OCI-LY1 (cell line): ENCODE measurements around the gene TPSAB1.

Experiments used
- H2AFZ ChIP-seq: fragments of 200-600 bp; sonication (generic), shearing (Covaris generic); 2 replicates; pipeline ENCODE4 v1.6.0; 2014; ENCODE audit warnings: antibody characterized with exemption, mild to moderate bottlenecking, low read length
- H3F3A ChIP-seq: fragments of 200-600 bp; sonication (generic), shearing (Covaris generic); 2 replicates; pipeline ENCODE4 v1.6.0; 2014; ENCODE audit warnings: mild to moderate bottlenecking, antibody characterized with exemption, low read length, moderate library complexity; ENCODE audit not compliant: insufficient read depth
- H3K27ac ChIP-seq: fragments of 200-600 bp; sonication (generic); 2 replicates; pipeline ENCODE4 v1.5.1; 2014; ENCODE audit warnings: low read length, mixed run types, mild to moderate bottlenecking, low read depth; ENCODE audit not compliant: poor library complexity, severe bottlenecking
- H3K27me3 ChIP-seq: fragments of 200-600 bp; sonication (generic); 2 replicates; pipeline ENCODE4 v1.6.0; 2014; ENCODE audit warnings: antibody characterized with exemption, mild to moderate bottlenecking, low read length, moderate library complexity; ENCODE audit not compliant: insufficient read depth
- H3K36me3 ChIP-seq: fragments of 200-600 bp; sonication (generic); 2 replicates; pipeline ENCODE4 v1.6.1; 2014; ENCODE audit warnings: mild to moderate bottlenecking, antibody characterized with exemption, low read length, moderate library complexity, mixed read lengths; ENCODE audit not compliant: insufficient read depth
- H3K4me1 ChIP-seq: fragments of 200-600 bp; sonication (generic); 2 replicates; pipeline ENCODE4 v1.5.1; 2014; ENCODE audit warnings: mild to moderate bottlenecking, low read length, moderate library complexity; ENCODE audit not compliant: insufficient read depth, severe bottlenecking
- H3K4me2 ChIP-seq: fragments of 200-600 bp; sonication (generic), shearing (Covaris generic); 2 replicates; pipeline ENCODE4 v1.6.1; 2014; ENCODE audit warnings: low read length
- H3K4me3 ChIP-seq: fragments of 200-600 bp; sonication (generic); 2 replicates; pipeline ENCODE4 v1.5.1; 2014; ENCODE audit warnings: low read length, low read depth, mild to moderate bottlenecking, mixed read lengths; ENCODE audit not compliant: poor library complexity, severe bottlenecking
- H3K79me2 ChIP-seq: fragments of 200-600 bp; shearing (Covaris generic); 2 replicates; pipeline ENCODE4 v1.6.1; 2016; ENCODE audit warnings: mixed run types, low read length, mixed read lengths; ENCODE audit not compliant: insufficient read depth
- H3K9ac ChIP-seq: fragments of 200-600 bp; sonication (generic), shearing (Covaris generic); 2 replicates; pipeline ENCODE4 v1.6.1; 2014; ENCODE audit warnings: mild to moderate bottlenecking, low read length, mixed read lengths
- H3K9me2 ChIP-seq: fragments of 200-600 bp; sonication (generic), shearing (Covaris generic); 2 replicates; pipeline ENCODE4 v1.6.1; 2014; ENCODE audit warnings: low read depth, mild to moderate bottlenecking, low read length, mixed read lengths
- H3K9me3 ChIP-seq: fragments of 200-600 bp; shearing (Covaris generic); 2 replicates; pipeline ENCODE4 v1.6.1; 2014; ENCODE audit warnings: low read length, mixed read lengths
- H4K20me1 ChIP-seq: fragments of 200-600 bp; sonication (generic), shearing (Covaris generic); 2 replicates; pipeline ENCODE4 v1.6.0; 2016; ENCODE audit warnings: mild to moderate bottlenecking, low read length; ENCODE audit not compliant: insufficient read depth
- EZH2 ChIP-seq: fragments of 200-600 bp; sonication (generic), shearing (Covaris generic); IDR thresholded peaks from 2 replicates; pipeline ENCODE4 v1.8.0; 2017; ENCODE audit warnings: borderline replicate concordance, mixed run types, mild to moderate bottlenecking, antibody characterized with exemption, low read length, moderate library complexity, mixed read lengths
- TF ChIP-seq, protein P1 (sequence below): fragments of 200-600 bp; sonication (generic), shearing (Covaris generic); IDR thresholded peaks from 2 replicates; pipeline ENCODE4 v1.5.1; 2017; ENCODE audit warnings: mild to moderate bottlenecking, antibody characterized with exemption, low read length, moderate library complexity, mixed read lengths

The TPSAB1 gene

DNA sequence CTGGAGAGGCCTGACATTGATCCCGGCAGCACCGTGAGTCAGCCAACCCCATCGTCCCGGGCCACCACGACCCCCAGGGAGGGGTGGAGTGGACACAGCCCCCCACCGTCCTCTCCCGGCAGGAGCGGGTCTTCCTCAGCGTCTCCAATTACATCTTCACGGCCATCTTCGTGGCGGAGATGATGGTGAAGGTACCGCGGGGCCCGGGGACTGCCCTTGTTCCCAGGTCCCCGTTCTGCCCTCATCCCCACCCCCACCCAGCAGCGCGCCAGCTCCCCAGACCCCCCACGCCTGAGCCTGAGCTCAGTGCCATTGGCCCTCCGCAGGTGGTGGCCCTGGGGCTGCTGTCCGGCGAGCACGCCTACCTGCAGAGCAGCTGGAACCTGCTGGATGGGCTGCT lies 30.0 kb upstream of the TPSAB1 start:
- no peaks in the 10 kb centered on the region for H3F3A ChIP-seq
- no peak for TF ChIP-seq EZH2
- TF ChIP-seq, protein P1, sequence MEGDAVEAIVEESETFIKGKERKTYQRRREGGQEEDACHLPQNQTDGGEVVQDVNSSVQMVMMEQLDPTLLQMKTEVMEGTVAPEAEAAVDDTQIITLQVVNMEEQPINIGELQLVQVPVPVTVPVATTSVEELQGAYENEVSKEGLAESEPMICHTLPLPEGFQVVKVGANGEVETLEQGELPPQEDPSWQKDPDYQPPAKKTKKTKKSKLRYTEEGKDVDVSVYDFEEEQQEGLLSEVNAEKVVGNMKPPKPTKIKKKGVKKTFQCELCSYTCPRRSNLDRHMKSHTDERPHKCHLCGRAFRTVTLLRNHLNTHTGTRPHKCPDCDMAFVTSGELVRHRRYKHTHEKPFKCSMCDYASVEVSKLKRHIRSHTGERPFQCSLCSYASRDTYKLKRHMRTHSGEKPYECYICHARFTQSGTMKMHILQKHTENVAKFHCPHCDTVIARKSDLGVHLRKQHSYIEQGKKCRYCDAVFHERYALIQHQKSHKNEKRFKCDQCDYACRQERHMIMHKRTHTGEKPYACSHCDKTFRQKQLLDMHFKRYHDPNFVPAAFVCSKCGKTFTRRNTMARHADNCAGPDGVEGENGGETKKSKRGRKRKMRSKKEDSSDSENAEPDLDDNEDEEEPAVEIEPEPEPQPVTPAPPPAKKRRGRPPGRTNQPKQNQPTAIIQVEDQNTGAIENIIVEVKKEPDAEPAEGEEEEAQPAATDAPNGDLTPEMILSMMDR: no peak
- peaks cover 4% of the 10 kb centered on the region; the same call in 1 of the 2 replicates for H3K27me3 ChIP-seq
- H3K9me2 ChIP-seq: no peaks in the 10 kb centered on the region
- H3K4me3 ChIP-seq: no peak overlapping the region
- no peaks in the 10 kb centered on the region for H3K79me2 ChIP-seq
- H2AFZ ChIP-seq: no peak overlapping the region
- H3K36me3 ChIP-seq: no peaks in the 10 kb centered on the region
- no peaks in the 10 kb centered on the region for H4K20me1 ChIP-seq
- no peaks in the 10 kb centered on the region for H3K9me3 ChIP-seq
- H3K9ac ChIP-seq: no peak overlapping the region
- H3K4me1 ChIP-seq: no peaks in the 10 kb centered on the region
- no peak overlapping the region for H3K4me2 ChIP-seq
- no peak overlapping the region for H3K27ac ChIP-seq

DNA sequence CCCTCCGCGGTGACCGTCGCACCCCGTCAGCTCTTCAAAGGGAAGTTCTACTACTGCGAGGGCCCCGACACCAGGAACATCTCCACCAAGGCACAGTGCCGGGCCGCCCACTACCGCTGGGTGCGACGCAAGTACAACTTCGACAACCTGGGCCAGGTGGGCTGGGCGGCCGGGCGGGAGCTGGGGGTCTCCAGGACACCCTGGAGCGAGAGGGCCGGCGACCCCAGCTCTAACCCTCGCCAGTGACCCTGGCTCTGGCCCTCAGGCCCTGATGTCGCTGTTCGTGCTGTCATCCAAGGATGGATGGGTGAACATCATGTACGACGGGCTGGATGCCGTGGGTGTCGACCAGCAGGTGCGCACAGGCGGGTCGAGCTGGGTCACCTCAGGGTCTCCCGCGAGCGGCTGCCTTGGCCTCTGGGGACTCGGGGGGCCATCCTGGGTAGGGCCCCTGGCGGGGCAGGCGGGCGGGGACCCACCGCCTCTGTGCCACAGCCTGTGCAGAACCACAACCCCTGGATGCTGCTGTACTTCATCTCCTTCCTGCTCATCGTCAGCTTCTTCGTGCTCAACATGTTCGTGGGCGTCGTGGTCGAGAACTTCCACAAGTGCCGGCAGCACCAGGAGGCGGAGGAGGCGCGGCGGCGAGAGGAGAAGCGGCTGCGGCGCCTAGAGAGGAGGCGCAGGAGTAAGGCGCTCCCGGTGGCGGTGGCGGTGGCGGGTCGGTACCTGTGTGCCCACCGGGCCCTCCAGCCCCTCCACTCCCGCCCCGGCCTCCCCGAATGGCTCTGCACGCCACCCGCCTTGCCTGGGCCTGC lies 28.8 kb upstream of the TPSAB1 start:
- Histone ChIP-seq H2AFZ (no peak overlapping the region), H3K36me3 (no peaks in the 10 kb centered on the region), H3K9me3 (no peaks in the 10 kb centered on the region), H3K27ac (no peak overlapping the region), H3K4me1 (no peaks in the 10 kb centered on the region), H3K4me3 (no peak overlapping the region), H3K27me3 (no peaks in the 10 kb centered on the region), H4K20me1 (no peaks in the 10 kb centered on the region), H3F3A (no peaks in the 10 kb centered on the region), H3K9me2 (no peaks in the 10 kb centered on the region), H3K4me2 (no peak overlapping the region), H3K79me2 (no peaks in the 10 kb centered on the region), H3K9ac (no peak overlapping the region)
- TF ChIP-seq, protein P1: no peak
- no peak for TF ChIP-seq EZH2

DNA sequence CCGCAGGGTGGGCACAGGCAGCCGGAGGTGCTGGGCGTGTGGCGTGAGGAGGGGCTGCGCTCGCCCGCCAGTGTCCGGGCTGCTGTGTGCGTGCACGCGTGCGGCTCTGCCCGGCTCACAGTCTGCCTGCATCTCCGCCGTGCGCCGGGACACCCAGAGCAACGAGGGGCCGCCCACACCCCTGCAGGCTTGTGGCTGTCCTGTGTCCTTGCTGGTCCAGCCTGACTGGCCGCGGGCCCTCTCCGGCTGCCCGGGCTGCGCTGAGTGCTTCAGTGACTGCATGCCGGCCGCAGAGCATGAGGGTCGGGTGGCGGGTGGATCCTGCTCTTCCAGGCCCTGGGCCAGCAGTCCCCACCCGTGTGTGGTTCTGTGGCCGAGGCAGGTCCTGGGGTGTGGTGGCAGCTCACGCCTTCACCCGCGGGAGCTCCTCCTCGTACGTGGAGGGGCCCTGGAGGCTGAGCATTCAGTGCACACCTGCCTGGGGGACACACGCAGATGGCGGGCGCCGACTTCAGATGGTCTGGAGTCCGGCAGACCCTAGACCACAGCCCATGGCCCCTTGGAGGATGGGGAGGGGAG lies 27.8 kb upstream of the TPSAB1 start:
- no peak overlapping the region for H3K4me3 ChIP-seq
- H3F3A ChIP-seq: no peaks in the 10 kb centered on the region
- H3K79me2 ChIP-seq: no peaks in the 10 kb centered on the region
- H2AFZ ChIP-seq: no peak overlapping the region
- TF ChIP-seq, protein P1: no peak
- H3K9ac ChIP-seq: no peak overlapping the region
- H4K20me1 ChIP-seq: no peaks in the 10 kb centered on the region
- H3K9me3 ChIP-seq: no peaks in the 10 kb centered on the region
- no peaks in the 10 kb centered on the region for H3K4me1 ChIP-seq
- no peaks in the 10 kb centered on the region for H3K9me2 ChIP-seq
- H3K4me2 ChIP-seq: no peak overlapping the region
- no peak overlapping the region for H3K27ac ChIP-seq
- no peaks in the 10 kb centered on the region for H3K27me3 ChIP-seq
- H3K36me3 ChIP-seq: no peaks in the 10 kb centered on the region
